ENCODE results near the gene NKAIN2. TPM values are rescaled to one million over a fixed set of nuclear protein-coding genes. Genes with fewer than 3 reads are reported as not detected.

Gene NKAIN2
- total and polyA plus RNA-seq, 2 experiments from 2014 or later = 0.22 TPM; not detected in 1

DNA sequence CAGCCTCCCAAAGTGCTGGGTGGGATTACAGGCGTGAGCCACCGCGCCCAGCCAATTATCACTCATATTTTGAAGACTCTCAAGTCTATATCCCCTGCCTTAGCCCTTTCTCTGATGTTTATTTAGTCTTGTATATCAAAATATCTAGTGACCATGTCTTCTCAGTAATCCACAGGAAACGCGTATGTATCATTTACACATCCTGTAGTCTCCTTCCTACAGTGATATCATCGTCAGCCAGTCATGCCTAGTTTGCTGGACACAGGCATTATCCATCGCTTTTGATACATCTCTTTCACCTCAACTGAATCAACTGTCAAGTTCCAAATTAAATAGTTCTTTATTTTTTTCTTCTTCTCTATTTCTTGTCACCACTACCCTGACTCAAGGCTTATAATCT lies 223.7 kb downstream of the NKAIN2 start:
- no peak for TF ChIP-seq CTCF (IDR thresholded peaks at IDR 0.05; ENCODE audit: low read depth, low read length)
- no peaks in the 10 kb centered on the region for H3K36me3 ChIP-seq
- no peak overlapping the region for H3K27ac ChIP-seq
- no peak overlapping the region for H3K4me3 ChIP-seq
- no peaks in the 10 kb centered on the region for H3K9me3 ChIP-seq (ENCODE audit: low read depth)
- no peak for DNase-seq (ENCODE audit: low read depth in 1 of 2, low spot score in 1 of 2)
- no peaks in the 10 kb centered on the region for H3K27me3 ChIP-seq
- peaks cover 18% of the 10 kb centered on the region for H3K4me1 ChIP-seq (ENCODE audit: low read depth)

DNA sequence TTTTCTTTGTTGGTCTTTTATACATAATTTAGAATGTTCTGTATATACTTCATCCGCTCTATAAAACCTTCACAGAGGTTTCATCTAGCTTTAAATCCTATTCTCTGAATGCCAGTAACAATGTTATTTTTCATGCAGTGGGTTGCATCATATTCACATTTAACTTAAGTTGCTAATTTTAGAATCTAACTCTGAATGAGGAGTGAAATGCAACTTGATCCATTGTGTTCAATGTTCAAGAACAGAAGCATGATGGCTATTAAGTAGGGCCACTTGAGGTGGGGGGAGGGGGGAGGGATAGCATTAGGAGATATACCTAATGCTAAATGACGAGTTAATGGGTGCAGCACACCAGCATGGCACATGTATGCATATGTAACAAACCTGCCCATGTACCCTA lies 224.5 kb downstream of the NKAIN2 start:
- no peaks in the 10 kb centered on the region for H3K9me3 ChIP-seq (ENCODE audit: low read depth)
- peak in 1 of 2 donors; percentile 36 for DNase-seq (ENCODE audit: low read depth in 1 of 2, low spot score in 1 of 2)

GRCh38 chr6:124029567-124029966 lies 225.9 kb downstream of the NKAIN2 start:
- no peaks in the 10 kb centered on the region for H3K9me3 ChIP-seq (ENCODE audit: low read depth)
- peaks cover 18% of the 10 kb centered on the region for H3K4me1 ChIP-seq (ENCODE audit: low read depth)
- no peak for DNase-seq (ENCODE audit: low read depth in 1 of 2, low spot score in 1 of 2)
- no peak overlapping the region for H3K27ac ChIP-seq
- H3K36me3 ChIP-seq = no peaks in the 10 kb centered on the region
- no peak for TF ChIP-seq CTCF (IDR thresholded peaks at IDR 0.05; ENCODE audit: low read depth, low read length)
- no peak overlapping the region for H3K4me3 ChIP-seq
- no peaks in the 10 kb centered on the region for H3K27me3 ChIP-seq

More for the DNA sequence above, 224.5 kb downstream of the NKAIN2 start:
- Histone ChIP-seq H3K27me3 (no peaks in the 10 kb centered on the region), H3K4me3 (no peak overlapping the region), H3K4me1 (ENCODE audit: low read depth) (peaks cover 18% of the 10 kb centered on the region), H3K27ac (no peak overlapping the region), H3K36me3 (no peaks in the 10 kb centered on the region)
- TF ChIP-seq CTCF (IDR thresholded peaks at IDR 0.05; ENCODE audit: low read depth, low read length) = no peak

DNA sequence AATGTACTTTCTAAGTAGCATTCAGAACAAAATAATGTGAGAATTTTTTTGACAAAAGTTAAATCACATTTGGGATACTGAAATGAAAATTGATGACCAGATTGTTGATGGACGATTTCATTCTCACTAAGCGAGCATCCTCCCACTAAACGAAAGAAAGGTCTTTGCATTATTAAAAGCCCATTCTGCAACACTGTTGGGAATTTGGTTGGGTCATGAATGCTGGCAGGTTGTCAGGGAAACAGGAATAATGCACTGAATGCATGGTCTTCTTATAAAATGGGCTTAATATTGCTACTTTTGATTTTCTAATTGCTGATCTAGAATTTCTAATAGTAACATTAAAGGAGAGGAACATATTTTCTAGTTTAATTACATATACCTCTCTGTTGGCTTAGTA lies 229.8 kb downstream of the NKAIN2 start:
- Histone ChIP-seq H3K9me3 (ENCODE audit: low read depth) (no peaks in the 10 kb centered on the region), H3K4me1 (ENCODE audit: low read depth) (peaks cover 18% of the 10 kb centered on the region), H3K27ac (no peak overlapping the region), H3K4me3 (no peak overlapping the region), H3K36me3 (no peaks in the 10 kb centered on the region), H3K27me3 (no peaks in the 10 kb centered on the region)
- no peak for TF ChIP-seq CTCF (IDR thresholded peaks at IDR 0.05; ENCODE audit: low read depth, low read length)
- DNase-seq (ENCODE audit: low read depth in 1 of 2, low spot score in 1 of 2) = no peak

DNA sequence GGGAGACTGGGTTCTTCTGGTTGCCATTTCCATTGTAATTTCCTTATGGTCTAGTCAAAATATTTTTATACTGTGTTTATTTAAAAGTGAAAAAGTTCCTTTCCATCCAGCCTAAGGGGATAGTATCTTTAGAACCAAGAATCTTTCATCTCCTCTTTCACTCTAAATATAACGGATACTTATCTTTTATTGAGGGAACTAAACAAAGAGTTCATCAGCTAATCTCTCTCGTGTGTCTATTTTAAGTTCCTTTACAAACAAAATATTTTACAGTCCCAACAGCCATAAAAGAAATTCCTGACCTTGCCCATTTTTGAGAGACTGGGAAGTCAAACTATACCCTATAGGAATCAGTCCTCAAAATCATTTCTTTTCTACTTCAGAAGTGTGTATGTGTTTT lies 232.7 kb downstream of the NKAIN2 start:
- Histone ChIP-seq H3K36me3 (no peaks in the 10 kb centered on the region), H3K9me3 (ENCODE audit: low read depth) (no peaks in the 10 kb centered on the region)
- no peak for TF ChIP-seq CTCF (IDR thresholded peaks at IDR 0.05; ENCODE audit: low read depth, low read length)

GRCh38 chr6:124040655-124041054 lies 237.0 kb downstream of the NKAIN2 start:
- Histone ChIP-seq H3K9me3 (ENCODE audit: low read depth) (no peaks in the 10 kb centered on the region), H3K27ac (no peak overlapping the region), H3K36me3 (no peaks in the 10 kb centered on the region), H3K4me3 (no peak overlapping the region), H3K27me3 (no peaks in the 10 kb centered on the region), H3K4me1 (ENCODE audit: low read depth) (peaks cover 17% of the 10 kb centered on the region)
- TF ChIP-seq CTCF (IDR thresholded peaks at IDR 0.05; ENCODE audit: low read depth, low read length) = no peak
- no peak for DNase-seq (ENCODE audit: low read depth in 1 of 2, low spot score in 1 of 2)

More for the DNA sequence above, 232.7 kb downstream of the NKAIN2 start:
- Histone ChIP-seq H3K4me3 (no peak overlapping the region), H3K27me3 (no peaks in the 10 kb centered on the region), H3K27ac (no peak overlapping the region), H3K4me1 (ENCODE audit: low read depth) (peaks cover 18% of the 10 kb centered on the region)
- no peak for DNase-seq (ENCODE audit: low read depth in 1 of 2, low spot score in 1 of 2)

Measured in cardiac muscle cell (in vitro differentiated cells and primary cell).